Measurements from ENCODE around the gene NAPG.
A peak's percentile ranks its signal among the peaks of the same experiment; 100 is the strongest.
"Not testable (repeated sequence)": the region's sequence is repeated elsewhere in the genome, so short reads cannot be mapped to it uniquely, and the experiment has no call there.

The NAPG gene

DNA sequence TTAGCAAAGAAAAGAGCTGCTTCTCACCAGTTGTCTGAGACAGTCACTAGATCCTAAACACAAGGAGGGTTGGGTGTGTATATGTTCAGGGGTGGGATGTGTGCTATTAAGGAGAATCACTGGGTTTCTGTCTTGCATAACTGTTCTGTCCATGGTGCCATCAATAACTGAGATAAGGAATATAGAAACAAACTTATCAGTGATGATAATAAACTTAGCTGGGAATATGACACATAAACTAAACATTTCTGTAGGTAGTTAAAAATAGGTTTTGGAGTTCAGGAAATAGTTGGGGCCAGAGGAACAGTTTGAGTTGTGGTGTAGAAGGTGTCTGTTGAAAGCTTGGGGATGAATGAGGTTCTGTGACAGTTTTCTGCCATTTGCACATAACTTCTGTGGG lies 17.4 kb downstream of the NAPG start:
- H3K27ac ChIP-seq: peak overlapping the region in 1 of 2 donors; percentile 51
- TF ChIP-seq, protein P1, sequence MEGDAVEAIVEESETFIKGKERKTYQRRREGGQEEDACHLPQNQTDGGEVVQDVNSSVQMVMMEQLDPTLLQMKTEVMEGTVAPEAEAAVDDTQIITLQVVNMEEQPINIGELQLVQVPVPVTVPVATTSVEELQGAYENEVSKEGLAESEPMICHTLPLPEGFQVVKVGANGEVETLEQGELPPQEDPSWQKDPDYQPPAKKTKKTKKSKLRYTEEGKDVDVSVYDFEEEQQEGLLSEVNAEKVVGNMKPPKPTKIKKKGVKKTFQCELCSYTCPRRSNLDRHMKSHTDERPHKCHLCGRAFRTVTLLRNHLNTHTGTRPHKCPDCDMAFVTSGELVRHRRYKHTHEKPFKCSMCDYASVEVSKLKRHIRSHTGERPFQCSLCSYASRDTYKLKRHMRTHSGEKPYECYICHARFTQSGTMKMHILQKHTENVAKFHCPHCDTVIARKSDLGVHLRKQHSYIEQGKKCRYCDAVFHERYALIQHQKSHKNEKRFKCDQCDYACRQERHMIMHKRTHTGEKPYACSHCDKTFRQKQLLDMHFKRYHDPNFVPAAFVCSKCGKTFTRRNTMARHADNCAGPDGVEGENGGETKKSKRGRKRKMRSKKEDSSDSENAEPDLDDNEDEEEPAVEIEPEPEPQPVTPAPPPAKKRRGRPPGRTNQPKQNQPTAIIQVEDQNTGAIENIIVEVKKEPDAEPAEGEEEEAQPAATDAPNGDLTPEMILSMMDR (IDR thresholded peaks at IDR 0.05): no peak
- no peak overlapping the region for H3K4me3 ChIP-seq
- no peak for DNase-seq (ENCODE audit: low spot score)

DNA sequence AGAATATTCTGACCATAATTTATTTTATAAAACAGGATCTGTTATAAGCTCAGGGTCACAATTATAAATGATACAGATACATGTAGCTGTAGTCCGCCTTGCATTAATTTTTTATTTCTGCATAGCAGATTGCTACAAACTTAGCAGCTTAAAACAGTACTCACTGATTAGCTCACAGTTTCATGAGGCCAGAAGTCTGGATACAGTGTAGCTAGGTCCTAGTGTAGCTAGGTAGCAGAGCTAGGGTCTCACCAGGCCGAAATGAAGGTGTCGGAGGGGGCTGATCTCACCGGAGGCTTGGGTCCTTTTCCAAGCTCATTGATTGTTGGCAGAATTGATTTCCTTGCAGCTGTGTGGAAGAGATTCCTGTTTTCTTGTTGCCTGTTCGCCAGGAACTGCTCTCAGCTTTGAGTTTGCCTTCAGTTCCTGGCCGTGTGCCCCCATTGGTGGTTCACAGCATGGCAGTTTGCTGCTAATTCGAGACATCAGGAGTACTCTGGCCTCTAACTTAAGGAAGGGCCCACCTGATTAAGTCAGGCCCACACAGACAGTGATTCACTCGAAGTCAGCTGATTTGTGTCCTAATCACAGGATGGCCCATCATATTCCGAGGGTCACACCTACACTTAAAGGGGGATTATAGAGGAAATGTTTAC lies 18.4 kb downstream of the NAPG start:
- DNase-seq (ENCODE audit: low spot score): no peak
- H3K4me3 ChIP-seq: no peak overlapping the region
- TF ChIP-seq, protein P1 (IDR thresholded peaks at IDR 0.05): no peak
- H3K27ac ChIP-seq: no peak overlapping the region

DNA sequence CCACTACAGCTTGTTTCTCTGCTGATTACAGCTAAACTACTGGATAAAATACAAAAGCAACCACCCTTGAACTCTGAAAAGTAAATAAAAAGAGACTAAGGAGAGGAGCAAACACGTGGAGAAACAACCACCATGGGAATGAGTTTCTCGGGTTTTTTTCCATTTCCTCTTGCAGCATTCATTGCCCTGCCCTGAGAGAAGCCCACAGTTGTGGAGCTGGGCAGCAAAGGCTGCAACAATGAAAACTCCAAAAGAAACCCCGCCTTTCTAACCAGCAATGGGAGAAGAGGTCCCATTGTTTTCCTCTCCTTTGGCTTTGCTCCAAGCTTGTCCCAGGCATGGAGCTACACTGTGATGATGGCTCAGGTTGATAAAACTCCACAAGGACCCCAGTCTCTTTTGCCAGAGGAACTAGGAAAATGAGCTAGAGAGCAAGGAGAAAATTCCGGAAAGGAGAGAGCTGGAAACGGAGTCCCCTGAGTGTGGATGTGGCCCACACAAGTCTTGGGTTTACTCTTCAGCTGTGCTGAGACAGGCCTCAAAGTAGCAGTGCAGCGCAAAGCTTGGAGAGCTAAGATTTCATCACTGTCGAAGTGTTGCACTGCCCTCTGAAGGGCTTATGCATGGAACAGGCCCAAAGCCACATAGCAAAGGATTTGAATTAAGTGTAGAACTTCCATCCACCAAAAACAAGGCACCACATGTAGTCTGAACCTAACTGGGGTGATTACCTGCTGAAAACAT lies 20.9 kb downstream of the NAPG start:
- TF ChIP-seq, protein P1 (IDR thresholded peaks at IDR 0.05): no peak
- no peak overlapping the region for H3K27ac ChIP-seq
- H3K4me3 ChIP-seq: no peak overlapping the region
- DNase-seq (ENCODE audit: low spot score): no peak

DNA sequence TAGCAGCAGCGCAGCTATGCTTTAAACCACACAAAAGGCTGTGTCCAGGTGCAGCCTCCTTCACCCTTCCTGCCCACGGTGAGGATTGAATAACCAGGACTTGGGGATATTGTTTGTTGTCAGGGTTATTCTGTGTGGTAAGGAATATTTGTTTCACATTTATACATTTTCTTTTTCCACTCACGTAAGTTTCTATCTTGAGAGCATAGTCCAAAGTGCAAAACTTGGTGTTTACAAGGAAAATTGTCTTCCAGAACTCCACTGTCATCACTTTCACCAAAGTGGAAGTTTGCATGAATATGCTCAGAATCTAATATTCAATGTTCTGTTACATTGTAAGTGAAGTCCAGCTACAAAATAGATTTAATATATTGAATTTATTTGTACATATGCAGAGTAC lies 26.4 kb downstream of the NAPG start:
- TF ChIP-seq, protein P1 (IDR thresholded peaks at IDR 0.05): no peak
- Histone ChIP-seq H3K4me3 (no peak overlapping the region), H3K27ac (no peak overlapping the region)
- DNase-seq (ENCODE audit: low spot score): no peak

DNA sequence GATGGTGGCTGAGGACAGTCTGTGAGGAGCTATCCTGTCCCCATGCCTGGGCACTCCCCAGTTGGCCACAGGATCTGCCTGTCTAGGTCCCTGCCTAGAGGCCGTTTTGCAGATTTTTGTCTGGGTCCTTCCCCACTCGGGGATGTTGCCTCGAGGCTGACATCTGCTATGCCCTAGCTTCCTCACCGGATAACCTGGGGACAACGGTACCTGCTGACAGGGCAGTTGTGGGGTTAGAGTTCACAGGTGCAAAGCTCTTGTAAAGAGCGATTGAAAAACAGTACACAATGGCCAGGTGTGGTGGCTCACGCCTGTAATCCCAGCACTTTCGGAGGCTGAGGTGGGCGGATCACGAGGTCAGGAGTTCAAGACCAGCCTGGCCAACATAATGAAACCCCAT lies 30.4 kb downstream of the NAPG start:
- H3K4me3 ChIP-seq; H3K27ac ChIP-seq; DNase-seq (ENCODE audit: low spot score): not testable (repeated sequence)

DNA sequence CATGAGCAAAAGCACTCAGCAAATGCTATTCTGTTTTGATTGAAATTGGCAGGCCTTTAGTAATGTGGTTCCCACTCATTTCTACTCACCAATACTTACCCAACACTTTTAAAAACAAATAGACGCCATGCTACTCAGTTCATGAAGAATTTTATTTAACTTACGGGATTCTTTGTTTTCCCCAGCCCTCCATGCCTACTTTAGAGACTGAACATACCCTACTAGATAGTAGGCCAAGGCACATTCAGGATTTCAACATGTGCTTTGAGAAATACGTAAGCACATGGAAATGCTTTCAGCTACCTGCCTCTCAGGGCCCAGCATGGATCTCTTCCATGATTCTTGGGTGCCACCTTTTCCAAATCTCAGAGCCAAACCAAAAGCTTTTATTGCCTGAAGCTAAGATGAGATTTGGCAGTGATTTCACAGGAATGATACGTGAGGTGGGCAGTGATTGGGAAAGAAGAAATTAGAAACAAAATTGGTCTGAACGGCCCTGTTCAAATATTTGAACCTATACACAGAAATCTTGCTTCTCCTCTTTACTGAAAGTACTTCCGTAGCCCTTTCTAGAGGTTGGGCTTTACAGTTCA lies 31.4 kb downstream of the NAPG start:
- TF ChIP-seq, protein P1 (IDR thresholded peaks at IDR 0.05): no peak
- no peak for DNase-seq (ENCODE audit: low spot score)
- no peak overlapping the region for H3K27ac ChIP-seq
- H3K4me3 ChIP-seq: no peak overlapping the region

DNA sequence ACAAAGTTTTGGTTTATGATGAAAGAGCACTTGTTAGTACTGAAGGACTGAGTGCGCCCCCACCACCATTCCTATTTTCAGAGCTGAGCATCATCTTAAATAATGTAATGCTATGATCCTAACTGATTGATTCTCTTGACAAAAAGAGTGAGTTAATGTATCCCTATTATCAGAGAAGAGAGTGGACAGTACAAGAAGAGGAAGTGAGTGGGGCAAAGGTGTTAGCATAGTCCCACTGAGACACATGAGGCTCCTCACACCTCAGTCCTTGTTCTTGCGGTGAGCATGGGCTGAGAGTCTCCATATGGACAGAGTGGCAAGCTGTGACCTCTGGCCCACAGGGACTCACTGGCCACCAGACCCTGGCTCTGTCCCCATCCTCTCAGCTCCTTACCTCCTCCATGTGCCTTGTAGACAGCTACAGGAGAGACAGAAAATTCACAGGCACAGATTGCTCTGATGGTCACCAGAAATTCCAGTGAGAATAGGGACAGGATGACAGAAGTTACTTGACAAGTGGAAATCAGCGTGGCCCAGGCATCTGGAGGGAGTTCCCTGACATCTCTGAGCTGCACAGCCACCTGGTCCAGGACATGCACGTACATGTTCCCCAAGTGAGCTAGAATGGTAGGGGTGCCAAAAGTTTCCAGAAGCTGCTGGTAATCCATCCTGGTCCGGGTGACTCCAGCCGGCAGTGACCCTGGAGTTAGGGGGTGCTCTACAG lies 32.6 kb downstream of the NAPG start:
- DNase-seq (ENCODE audit: low spot score): no peak
- H3K27ac ChIP-seq: no peak overlapping the region
- no peak overlapping the region for H3K4me3 ChIP-seq
- TF ChIP-seq, protein P1 (IDR thresholded peaks at IDR 0.05): no peak

All from coronary artery (tissue), 2 donors.